ENCODE data around the gene AK8.

DNA sequence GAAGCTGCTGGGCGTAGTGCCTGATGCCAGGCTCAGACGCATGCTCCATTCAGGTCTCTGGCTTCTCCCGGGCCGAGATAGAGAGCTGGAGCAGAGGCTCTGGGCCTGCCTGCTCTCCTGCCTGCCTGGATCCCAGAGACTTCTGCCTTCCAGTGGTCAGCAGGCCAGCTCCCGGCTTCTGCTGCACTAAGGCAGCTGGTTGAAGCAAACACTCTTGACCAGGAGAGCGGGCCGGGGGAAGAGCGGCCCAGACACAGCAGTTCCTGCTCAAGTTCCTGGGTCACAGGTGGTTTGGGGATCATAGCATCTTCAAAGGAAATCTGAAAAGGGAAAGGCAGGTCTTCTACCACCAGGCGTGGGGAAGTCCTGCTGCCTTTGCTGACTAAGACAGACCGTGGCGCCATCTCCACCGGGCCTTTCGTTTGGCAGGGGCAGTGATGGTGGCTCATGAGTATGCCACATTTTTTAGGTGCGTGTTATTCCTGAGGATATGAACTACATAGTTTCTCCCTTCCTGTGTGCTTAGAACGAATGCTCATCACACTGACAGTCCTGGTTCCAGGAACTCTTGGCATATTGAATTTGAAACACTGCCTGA, 31.1 kb downstream of the AK8 start:
- TF ChIP-seq POLR2A (IDR thresholded peaks at IDR 0.05) (no peak), EP300 (IDR thresholded peaks at IDR 0.05; ENCODE audit: low read depth) (no peak), CTCF (IDR thresholded peaks at IDR 0.05) (no peak), POLR2AphosphoS5 (IDR thresholded peaks at IDR 0.05) (no peak)

Measured in transverse colon (tissue), 4 donors.